Measurements from ENCODE around the gene CIRBP.
"Not testable (repeated sequence)": the region's sequence is repeated elsewhere in the genome, so short reads cannot be mapped to it uniquely, and the experiment has no call there.

The CIRBP gene

DNA sequence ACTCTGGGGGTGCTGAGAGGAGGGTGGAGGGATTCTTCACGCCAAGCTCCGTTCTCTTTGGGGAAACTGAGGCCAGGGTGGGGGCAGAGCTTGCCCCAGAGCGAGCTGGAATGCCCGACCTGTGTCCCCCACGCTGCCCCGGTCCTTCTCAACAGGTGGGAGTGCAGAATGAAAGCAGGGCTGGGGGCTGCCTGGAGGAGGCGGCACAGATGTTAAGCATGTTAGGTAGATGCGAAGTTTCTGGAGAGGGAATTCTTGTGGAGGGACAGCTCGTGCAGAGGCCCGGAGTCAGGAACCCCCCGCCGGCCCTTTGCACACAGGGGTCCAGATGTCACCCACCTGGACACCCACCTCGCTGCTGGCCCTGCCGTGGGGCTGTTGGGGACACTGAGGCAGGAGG, 25.6 kb downstream of the CIRBP start:
- FAIRE-seq = no peak

DNA sequence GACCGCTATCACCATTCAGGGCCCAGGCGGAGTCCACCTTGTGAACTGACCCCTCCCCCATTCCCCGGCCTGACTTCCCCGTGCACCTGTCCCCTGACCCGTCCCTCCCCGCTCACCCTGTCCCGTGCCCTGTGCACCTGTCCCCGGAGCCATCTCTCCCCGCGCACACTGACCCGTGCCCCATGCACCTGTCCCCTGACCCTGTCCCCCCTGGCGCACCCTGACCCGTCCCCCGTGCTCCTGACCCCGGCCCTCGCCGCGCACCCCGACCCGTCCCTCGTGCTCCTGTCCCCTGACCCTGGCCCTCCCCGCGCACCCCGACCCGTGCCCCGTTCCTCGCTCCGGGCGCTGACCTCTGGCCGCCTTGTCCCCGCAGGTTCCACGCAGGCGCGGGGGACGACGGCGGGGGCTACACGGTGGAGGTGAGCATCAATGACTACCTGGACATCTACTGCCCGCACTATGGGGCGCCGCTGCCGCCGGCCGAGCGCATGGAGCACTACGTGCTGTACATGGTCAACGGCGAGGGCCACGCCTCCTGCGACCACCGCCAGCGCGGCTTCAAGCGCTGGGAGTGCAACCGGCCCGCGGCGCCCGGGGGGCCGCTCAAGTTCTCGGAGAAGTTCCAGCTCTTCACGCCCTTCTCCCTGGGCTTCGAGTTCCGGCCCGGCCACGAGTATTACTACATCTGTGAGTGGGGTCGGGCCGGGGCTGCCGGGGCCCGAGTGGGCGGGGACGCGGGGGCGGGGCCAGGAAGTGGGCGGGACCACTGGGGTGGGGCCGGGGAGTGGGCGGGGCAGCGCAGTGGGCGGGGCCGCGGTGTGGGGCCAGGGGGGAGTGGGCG, 26.3 kb downstream of the CIRBP start:
- no peak for FAIRE-seq

DNA sequence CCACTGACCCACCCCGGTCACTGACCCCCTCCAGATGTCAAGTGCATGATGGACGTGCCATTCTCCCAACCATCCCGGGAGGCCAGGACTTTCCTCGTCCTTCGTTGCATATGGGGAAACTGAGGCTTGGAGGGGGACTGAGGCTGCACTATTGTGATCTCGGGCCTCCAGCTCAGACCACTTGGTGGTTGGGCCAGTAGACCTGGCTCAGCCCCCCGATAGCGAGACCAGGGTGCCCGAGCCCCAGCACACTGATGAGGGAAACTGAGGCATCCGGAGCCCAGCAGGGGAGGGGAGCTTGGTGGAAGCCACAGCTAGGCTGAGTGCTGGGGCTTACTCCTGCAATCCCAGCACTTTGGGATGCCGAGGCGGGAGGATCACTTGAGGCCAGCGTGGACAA, 26.9 kb downstream of the CIRBP start:
- FAIRE-seq = no peak

DNA sequence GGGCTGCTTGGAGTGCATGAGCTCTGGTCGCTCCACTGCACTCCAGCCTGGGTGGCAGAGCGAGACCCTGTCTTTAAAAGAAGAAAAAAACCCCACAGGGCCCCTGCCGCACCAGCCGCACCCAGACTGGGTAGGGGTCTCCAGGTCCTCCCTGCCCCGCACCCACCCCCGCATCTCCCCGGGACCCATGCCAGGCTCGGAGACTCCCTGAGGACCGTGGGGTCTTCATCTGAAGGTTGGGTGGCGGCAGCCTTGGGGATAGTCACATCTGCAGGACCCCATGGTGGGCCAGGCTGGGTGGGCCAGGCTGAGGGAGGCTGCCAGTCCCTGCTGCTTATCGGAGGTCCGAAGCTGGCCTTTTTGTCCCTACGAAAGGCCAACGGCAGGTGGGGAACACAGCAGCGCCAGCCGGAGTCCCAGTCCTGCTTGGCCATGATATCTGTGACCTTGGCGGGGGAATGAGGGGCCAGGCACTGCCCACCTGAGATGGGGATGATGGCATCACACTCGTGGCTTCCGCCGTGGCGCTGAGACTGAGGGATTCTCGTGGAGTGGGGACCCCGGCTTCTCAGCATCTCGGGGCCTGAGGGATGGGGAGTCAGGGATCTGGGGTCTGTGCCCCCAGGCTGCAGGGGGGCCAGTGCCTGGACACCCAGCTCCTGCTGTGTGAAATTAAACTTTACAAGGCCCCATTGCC, 27.6 kb downstream of the CIRBP start:
- no peak for FAIRE-seq

DNA sequence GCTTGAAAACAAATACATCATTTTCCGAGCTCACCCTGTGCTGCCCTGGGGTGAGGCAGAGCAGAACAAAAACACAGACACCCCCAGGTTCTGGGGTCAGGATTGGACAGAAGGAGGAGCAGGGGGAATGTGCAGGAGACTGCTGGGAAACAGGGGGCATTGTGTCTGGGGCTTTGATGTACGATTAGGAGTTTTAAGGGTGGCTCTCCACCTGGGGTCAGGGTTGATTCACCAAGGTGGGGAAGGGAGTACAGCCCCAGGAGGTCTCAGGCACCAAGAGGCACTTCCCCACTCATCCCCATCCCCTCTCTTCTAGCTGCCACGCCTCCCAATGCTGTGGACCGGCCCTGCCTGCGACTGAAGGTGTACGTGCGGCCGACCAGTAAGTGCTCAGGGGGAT, 29.1 kb downstream of the CIRBP start:
- FAIRE-seq = no peak

DNA sequence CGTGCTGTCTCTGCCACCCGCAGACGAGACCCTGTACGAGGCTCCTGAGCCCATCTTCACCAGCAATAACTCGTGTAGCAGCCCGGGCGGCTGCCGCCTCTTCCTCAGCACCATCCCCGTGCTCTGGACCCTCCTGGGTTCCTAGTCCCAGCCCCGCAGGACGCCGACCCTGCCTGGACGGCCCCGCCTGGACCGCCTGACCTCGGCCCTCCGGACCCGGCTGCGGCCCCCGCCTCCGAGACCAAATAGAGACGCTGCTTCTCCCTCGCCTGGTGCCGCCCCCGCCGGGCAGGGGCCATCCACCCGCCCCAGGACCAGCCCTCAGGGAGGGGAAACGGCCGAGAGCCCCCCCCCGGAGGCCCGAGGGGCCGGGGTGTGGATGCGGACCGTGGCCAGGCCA, 30.7 kb downstream of the CIRBP start:
- no peak for FAIRE-seq

DNA sequence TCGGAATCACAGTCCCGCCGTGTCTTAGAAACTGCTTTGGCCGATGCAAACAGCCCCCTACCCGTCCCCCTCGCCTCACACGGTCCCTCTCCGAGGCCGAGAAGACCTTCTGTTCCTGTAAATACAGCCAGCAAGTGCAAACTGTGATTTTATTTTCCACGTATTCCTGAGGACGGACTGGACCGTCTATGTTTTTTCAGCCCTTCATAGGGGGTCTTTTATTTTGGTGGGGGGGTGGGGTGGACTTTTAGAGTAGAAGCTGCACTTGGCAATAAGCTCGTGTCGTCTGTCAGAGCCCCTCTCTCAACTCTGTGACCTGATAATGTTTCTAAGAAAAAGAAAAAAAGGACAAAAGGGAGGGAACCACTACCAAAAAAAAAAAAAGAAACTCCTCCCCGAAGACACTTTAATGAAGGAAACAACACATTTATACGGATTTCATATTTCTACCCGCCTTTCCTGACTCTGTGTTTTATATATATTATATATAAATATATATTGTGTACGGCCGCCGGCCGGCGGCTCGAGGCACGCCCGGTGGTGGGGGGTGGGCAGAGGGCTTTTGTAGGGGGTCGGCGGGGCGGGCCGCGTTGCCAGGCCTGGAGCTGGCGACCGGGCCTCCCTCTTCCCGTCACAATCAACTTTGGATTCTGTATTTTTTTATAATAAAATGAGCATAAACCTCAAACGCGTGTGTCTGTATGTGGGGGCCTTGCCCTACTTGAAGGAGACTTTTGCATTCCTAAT, 31.8 kb downstream of the CIRBP start:
- no peak for FAIRE-seq

DNA sequence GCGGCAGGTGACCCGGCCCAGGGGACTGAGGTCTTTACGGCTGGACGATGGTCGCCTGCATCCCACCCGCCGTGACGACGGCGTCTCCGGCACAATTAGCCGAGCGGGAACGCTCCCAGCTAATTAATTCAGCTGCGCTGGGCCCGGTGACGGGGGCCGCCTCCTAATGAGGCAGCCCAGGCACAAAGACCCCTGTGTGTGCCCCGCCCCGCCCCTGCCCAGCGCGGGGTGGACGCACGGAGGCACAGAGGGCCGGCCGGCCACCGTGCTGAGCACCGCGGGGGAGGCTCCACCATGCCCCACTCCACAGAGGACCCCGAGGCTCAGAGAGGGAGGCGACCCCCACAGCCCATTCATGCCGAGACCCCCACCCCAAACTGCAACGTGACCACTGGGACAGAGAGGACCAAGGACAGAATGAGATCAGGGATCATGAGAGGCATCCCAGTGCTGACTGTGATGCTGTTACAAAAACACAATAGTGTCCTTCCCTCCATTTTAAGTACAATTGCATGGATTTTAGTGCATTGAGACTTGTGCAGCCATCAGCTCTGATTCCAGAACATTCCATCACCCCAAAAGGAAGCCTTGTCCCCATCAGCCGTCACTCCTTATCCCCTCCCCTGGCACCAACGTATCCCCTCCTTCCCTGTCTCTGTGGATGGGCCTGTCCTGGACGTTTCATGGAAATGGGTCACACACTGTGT, 33.6 kb downstream of the CIRBP start:
- FAIRE-seq = no peak

DNA sequence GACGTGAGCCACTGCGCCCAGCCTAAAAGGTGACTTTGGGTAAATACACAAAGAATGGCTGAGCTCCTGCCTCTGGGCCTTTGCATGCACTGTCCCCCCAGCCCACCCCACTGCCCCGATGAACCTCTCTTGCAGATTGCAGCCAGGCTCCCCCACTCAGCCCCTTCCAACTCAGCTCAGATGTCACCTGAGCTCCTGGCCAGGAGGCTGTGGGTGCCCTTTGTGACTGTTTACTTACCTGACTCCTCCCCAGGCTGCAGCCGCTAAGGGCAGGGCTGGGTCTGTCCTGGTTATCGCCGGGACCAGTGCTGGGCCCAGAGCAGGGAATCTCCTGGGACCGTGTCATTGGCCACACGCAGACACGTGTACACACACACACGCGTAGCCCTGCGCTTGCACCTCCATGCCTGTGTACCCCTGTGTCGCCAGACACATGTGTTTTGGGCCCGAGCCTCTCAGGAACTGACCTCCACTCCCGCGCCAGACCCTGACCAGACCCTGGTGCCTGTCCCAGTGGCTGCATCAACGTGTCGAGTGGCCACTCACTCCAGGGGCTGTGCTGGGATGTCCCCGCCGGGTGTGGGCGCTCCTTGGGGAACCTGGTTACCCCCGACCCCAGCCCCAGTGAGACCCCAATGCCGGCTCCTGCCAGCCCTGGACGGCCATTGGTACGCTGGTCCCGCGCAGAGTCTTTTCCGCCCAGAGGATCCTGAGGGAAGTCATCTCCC, 35.2 kb downstream of the CIRBP start:
- FAIRE-seq = no peak

DNA sequence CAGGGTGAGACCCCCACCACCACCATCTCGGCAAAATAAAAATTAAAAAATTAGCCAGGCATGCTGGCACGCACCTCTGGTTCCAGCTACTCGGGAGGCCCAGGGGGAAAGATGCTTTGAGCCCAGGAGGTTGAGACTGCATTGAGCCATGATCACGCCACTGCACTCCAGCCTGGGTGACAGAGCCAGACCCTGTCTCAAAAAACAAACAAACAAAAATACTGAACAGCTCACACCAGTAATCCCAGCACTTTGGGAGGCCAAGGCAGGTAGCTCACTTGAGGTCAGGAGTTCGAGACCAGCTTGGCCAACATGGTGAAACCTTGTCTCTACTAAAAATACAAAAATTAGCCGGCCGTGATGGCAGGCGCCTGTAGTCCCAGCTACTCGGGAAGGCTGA, 36.2 kb downstream of the CIRBP start:
- FAIRE-seq = not testable (repeated sequence)

DNA sequence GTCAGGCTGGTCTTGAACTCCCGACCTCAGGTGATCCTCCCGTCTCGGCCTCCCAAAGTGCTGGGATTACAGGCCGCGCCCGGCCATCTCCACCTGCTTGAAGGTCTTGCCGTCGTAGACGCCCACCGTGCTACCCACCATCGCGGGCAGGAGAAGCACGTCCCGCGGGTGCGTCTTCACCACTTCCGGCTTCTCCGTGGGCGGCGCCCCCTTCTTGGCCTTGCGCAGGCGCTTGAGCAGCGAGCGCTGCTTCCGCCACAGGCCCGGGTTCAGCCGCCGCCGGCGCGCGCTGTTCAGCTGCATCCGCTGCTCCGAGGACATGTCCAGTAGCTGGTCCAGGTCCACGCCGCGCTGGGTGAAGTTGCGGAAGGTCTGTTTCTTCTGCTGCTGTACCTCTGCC, 38.2 kb downstream of the CIRBP start:
- FAIRE-seq = no peak

DNA sequence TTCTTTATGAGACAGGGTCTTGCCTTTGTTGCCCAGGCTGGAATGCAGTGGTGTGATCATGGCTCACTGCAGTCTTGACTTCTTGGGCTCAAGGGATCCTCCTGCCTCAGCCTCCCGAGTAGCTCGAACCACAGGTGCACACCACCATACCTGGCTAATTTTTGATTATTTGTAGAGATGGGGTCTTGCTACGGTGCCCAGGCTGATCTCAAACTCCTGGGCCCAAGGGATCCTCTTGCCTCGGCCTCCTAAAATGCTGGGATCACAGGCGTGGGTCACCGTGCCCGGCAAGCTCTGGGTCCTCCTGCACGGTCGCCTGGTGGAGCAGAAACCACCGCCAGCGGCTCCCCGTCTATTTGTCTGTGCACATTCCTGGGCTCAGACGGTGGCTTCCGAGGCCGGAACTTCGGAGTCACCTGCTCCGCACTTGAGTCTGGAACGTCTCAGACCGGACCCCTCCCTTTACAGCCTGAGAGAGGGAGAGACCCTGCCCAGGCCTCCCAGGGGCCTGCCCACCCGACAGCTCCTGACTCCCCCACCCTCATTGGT, 38.7 kb downstream of the CIRBP start:
- FAIRE-seq = no peak

DNA sequence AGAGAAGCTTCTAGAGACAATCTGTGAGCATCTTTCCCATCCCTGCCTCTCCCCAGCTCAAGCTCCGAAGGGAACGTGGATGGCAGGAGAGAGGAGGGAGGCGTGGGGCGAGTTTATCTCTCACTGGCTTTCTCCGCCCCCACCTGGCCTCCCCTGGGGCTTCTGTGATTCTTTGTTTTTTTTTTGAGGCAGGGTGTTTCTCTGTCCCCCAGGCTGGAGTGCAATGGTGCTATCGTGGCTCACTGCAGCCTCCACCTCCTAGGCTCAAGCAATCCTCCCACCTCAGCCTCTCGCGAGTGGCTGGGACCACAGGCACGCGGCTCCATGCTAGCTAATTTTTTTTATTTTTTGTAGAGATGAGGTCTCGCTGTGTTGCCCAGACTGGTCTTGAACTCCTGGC, 39.6 kb downstream of the CIRBP start:
- no peak for FAIRE-seq

DNA sequence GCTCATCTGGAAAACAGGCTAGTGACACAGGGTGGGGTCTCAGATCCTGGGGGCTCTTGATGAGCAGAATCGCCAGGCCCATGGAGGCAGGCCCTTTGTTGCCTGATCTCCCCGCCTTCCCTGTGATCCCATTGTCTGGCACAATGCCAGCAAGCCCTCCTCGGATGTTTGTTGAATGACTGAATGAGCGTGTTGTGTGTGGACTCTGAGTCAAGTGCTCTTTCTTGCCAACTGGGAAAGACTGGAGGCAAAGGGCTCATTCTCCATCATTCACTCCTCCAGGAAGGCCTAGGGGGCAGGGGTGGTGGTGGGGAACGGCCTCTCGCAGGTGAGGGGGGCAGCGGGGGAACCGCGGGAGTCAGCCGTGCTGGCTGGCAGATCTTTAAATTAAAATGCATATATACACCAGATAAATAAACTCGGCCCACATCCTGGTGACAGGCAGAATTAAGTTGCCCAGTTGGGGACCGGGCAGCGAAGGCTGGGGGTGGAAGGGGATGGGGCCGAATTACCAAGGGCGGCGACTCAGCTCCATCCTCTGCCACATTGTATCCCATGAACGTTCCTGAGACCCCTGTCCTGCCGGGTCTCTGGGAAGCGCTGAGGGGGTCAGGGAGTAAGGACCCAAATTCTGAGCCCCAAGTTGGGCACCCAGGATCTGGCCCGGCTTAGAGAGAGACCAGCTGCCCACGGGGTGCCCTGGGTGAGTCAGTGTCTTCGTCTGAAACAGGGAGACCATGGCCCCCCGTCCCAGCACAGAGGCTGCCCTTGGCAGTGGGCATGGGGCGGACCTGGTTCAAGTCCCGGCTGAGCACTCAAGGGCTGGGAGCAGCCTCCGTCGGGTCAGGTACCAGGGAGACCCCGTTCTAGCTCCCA, 41.1 kb downstream of the CIRBP start:
- FAIRE-seq = no peak

DNA sequence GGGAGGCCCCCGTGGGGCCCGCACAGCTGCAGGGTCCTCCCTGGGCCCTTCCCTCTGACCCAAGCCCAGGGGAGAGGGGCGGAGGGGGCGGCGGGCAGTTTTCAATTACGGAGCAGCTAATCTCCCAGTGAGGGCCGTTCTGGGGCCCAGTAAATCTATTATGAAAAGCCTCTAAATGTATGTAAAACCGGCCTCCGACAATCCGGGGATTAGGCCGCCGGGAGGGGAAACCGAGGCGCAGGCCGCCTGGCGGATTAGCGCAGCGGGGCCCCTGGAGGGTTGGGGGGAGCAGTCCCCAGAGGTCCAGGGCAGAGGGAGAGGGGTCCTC, 41.7 kb downstream of the CIRBP start:
- FAIRE-seq = no peak

DNA sequence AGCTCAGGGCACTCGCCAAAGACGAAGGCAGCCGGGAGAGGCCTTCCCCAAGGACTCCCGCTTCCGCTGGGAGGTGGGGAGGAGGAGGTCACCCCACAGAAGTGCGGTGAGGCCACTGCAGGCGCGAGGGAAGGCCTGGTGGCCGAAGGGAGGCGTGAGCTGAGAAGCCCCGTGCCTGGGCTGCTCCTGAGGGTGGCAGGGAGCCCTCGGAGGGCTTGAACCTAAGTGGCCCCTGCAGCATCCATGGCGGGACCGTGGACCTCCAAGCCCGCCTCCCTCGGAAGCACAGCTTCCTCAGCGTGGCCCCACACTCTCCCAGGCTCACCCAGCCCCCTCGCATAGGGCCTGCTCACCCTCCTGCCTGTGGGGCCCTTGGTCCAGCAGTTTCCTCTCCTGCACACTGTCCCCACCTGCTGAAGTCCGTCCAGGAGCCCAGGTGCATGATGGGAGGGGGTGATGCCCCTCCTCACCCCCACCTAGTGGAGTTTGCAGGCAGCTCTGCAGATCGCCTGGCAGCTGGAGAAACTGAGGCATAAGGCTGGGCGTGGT, 42.5 kb downstream of the CIRBP start:
- no peak for FAIRE-seq

DNA sequence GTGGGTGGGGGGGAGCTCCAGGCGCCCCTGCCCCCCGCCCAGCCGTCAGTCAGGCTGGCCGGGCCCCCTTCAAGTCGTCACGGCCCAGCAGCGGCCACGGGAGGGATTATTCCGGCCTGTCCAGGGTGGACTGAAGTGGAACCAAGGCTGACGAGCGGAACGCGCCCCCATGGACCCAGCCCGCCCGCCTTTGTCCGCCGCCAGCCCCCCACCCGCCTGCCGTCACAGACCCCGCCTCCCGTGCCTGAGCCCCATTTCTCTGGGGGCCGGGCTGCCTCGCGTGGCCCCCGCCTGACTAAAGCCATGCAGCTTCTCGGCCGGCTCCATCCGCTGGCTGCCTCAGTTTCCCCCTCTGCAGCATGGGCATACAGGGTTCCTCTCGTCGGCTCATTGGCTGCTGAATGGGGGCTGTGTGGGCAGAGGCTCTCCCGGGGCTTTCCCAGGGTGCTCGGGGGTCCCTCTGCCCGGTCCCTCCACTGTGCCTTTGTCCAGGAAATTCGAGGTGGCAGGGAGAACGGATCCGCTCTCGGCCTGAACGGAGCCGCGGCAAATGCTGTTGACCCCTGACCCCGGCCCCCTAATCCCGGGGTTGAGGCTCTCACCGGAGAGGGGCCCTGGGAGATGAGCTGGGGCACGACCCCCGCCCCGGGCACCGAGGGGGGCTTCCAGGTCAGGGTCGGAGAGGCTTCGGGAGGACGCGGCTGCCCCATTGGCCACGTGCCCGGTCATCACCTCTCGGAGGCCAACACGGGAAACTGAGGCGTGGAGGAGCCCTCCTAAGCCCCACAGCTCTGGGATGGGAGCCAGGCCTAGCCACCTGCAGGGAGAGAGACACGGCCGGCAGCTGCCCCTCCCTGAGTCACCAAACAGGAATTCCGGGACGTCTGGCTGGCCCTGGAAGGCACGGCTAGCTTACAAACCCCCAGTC, 43.9 kb downstream of the CIRBP start:
- FAIRE-seq = no peak

DNA sequence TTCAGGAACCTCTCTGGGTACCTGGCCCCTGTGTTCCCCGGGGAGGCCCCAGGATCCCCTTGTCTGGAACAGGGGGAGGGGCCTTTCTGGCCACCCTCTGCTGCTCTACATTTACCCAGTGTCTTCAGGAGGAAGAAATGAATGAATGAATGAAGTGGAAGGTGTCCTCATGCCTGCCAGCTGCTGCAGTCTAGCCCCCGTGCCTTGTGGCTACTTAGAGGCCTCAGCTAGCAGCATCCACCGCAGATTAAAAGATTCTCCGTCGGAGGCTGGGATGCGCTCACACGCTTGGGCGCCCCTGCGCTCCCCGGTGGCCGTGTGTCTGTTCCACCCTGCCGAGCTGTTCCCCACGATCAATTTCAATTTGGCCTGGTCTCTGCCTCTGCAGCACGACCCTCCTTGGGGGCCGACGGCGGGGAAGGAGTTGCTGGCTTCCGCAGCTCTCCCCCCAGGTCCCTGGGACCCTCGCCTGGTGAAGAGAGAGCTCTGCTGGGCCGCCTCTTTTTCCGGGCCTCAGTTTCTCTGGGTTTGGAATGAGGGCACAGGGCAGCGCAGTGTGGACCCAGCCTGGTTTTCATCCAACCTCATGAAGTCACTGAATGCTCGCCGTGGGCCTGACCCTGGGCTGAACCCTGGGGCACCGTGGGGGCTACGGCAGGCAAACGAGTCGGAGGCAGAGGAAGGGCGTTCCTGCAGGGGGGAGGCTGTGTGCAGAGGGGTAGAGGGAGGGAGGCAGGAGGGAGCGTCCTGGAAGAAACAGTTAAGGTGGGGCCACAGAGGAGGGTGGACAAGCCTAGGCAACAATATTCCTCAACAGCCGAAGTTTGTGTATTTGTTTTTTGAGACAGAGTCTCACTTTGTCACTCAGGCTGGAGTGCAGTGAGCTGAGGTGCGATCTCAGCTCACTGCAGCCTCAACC, 44.8 kb downstream of the CIRBP start:
- no peak for FAIRE-seq

All from colon (tissue), 2 donors.